GM18499 (cell line): ENCODE data around the gene ATP7A.
"Not testable (repeated sequence)": the region's sequence is repeated elsewhere in the genome, so short reads cannot be mapped to it uniquely, and the experiment has no call there.

Source experiments
- ATAC-seq: cut with Tn5 transposase; IDR thresholded peaks from one replicate; pipeline ENCODE4 v1.9.1; 2021; ENCODE audit warnings: moderate number of reproducible peaks; ENCODE audit not compliant: insufficient read depth, unreplicated experiment

ATP7A gene

GRCh38 chrX:78024349-78025059, 114.0 kb downstream of the ATP7A start:
- ATAC-seq: no peak

- ATAC-seq: no peak
These were observed 117.3 kb downstream of the ATP7A start for GRCh38 chrX:78027798-78028197.

- ATAC-seq: no peak
These were observed 119.2 kb downstream of the ATP7A start for GRCh38 chrX:78029663-78030062.

- ATAC-seq: no peak
These were observed 124.6 kb downstream of the ATP7A start for GRCh38 chrX:78035061-78035460.

- ATAC-seq: no peak
These were observed 127.4 kb downstream of the ATP7A start for GRCh38 chrX:78037881-78038280.

- ATAC-seq: no peak
These were observed 132.1 kb downstream of the ATP7A start for GRCh38 chrX:78042601-78043000.

- ATAC-seq: no peak
These were observed 135.9 kb downstream of the ATP7A start for GRCh38 chrX:78046362-78046761.

GRCh38 chrX:78048052-78048451, 137.6 kb downstream of the ATP7A start:
- ATAC-seq: no peak

GRCh38 chrX:78063687-78064086, 153.2 kb downstream of the ATP7A start:
- no peak for ATAC-seq

GRCh38 chrX:78064152-78064551, 153.7 kb downstream of the ATP7A start:
- no peak for ATAC-seq

GRCh38 chrX:78064698-78065601, 154.5 kb downstream of the ATP7A start:
- peak; percentile 85 for ATAC-seq

GRCh38 chrX:78066110-78066509, 155.6 kb downstream of the ATP7A start:
- no peak for ATAC-seq

- ATAC-seq: no peak
These were observed 160.8 kb downstream of the ATP7A start for GRCh38 chrX:78071331-78071730.

- not testable (repeated sequence) for ATAC-seq
These were observed 162.9 kb downstream of the ATP7A start for GRCh38 chrX:78073147-78074077.

- no peak for ATAC-seq
These were observed 163.6 kb downstream of the ATP7A start for GRCh38 chrX:78074088-78074487.

- no peak for ATAC-seq
These were observed 165.4 kb downstream of the ATP7A start for GRCh38 chrX:78075787-78076389.

GRCh38 chrX:78081413-78081812, 170.9 kb downstream of the ATP7A start:
- not testable (repeated sequence) for ATAC-seq

GRCh38 chrX:78092296-78092695, 181.8 kb downstream of the ATP7A start:
- ATAC-seq: peak; percentile 57

- no peak for ATAC-seq
These were observed 187.6 kb downstream of the ATP7A start for GRCh38 chrX:78098108-78098507.
